Coronary artery (tissue), 2 donors: ENCODE results near the gene C10orf67.

Experiments used
- DNase-seq: peaks from one replicate; pipeline ENCODE4 v3.0.0-alpha.2; 2017; ENCODE audit warnings: low spot score
- H3K27ac ChIP-seq, 2 donors: fragments of 200-600 bp; sonication (generic); one replicate each; pipeline ENCODE4 v1.5.1; 2016 to 2019
- H3K4me3 ChIP-seq: fragments of 200-600 bp; sonication (generic); 2 replicates; pipeline ENCODE4 v1.5.1; 2016; ENCODE audit warnings: mild to moderate bottlenecking, moderate library complexity
- CTCF ChIP-seq: fragments of 200-600 bp; sonication (generic); IDR thresholded peaks from one replicate; pipeline ENCODE4 v1.5.1; 2019; ENCODE audit warnings: antibody characterized with exemption

C10orf67 gene

GRCh38 chr10:23291551-23292334, 52.9 kb downstream of the C10orf67 start:
- no peak overlapping the region for H3K4me3 ChIP-seq
- DNase-seq, result no peak
- no peak overlapping the region for H3K27ac ChIP-seq
- no peak for TF ChIP-seq CTCF

GRCh38 chr10:23284674-23285335, 59.8 kb downstream of the C10orf67 start:
- no peak for DNase-seq
- H3K27ac ChIP-seq, result no peak overlapping the region
- TF ChIP-seq CTCF, result no peak
- no peak overlapping the region for H3K4me3 ChIP-seq

GRCh38 chr10:23284155-23284554, 60.4 kb downstream of the C10orf67 start:
- no peak overlapping the region for H3K4me3 ChIP-seq
- H3K27ac ChIP-seq, result no peak overlapping the region
- no peak for DNase-seq
- TF ChIP-seq CTCF, result no peak

GRCh38 chr10:23283680-23284079, 60.9 kb downstream of the C10orf67 start:
- TF ChIP-seq CTCF, result no peak
- DNase-seq, result no peak
- Histone ChIP-seq H3K27ac (no peak overlapping the region), H3K4me3 (no peak overlapping the region)

GRCh38 chr10:23281044-23281433, 63.6 kb downstream of the C10orf67 start:
- DNase-seq, result no peak
- H3K27ac ChIP-seq, result no peak overlapping the region
- H3K4me3 ChIP-seq, result no peak overlapping the region
- TF ChIP-seq CTCF, result no peak

GRCh38 chr10:23280419-23281043, 64.1 kb downstream of the C10orf67 start:
- H3K27ac ChIP-seq, result no peak overlapping the region
- TF ChIP-seq CTCF, result no peak
- DNase-seq, result no peak
- H3K4me3 ChIP-seq, result no peak overlapping the region
